ENCODE data around the gene SOX6. TPM values are rescaled to one million over a fixed set of nuclear protein-coding genes. Genes with fewer than 3 reads are reported as not detected.

The SOX6 gene
- total RNA-seq, 4 donors from 2014 or later = 1.7 to 3.6 (median 3.2) TPM

DNA sequence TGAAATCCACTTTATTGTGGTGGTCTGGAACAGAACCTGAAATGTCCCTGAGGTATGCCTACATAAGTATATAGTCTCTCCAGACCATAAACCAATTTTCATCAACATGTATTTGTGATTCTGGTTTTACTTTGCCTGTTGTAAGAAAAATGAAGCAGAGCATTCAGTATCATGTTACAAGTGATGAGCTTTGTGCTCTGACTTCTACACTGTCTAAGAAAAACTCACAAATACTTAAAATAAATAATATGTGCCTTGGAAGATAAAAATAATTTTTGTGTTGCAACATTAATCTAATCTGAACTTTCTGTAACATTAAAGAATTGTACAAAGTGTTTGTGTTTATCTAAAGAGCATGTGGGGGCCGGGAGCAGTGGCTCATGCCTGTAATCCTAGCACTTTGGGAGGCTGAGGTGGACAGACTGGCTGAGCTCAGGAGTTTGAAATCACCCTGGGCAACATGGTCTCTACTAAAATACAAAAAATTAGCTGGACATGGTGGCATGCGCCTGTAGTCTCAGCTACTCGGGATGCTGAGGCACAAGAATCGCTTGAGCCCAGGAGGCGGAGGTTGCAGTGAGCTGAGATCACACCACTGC is 219.5 kb downstream of the SOX6 start:
- H3K27ac ChIP-seq (replicated peaks in 1 of 4) = no peak overlapping the region
- H3K4me1 ChIP-seq = no peaks in the 10 kb centered on the region
- no peak overlapping the region for H3K4me3 ChIP-seq
- no peak for TF ChIP-seq POLR2AphosphoS5 (IDR thresholded peaks at IDR 0.05)
- TF ChIP-seq, protein P1, sequence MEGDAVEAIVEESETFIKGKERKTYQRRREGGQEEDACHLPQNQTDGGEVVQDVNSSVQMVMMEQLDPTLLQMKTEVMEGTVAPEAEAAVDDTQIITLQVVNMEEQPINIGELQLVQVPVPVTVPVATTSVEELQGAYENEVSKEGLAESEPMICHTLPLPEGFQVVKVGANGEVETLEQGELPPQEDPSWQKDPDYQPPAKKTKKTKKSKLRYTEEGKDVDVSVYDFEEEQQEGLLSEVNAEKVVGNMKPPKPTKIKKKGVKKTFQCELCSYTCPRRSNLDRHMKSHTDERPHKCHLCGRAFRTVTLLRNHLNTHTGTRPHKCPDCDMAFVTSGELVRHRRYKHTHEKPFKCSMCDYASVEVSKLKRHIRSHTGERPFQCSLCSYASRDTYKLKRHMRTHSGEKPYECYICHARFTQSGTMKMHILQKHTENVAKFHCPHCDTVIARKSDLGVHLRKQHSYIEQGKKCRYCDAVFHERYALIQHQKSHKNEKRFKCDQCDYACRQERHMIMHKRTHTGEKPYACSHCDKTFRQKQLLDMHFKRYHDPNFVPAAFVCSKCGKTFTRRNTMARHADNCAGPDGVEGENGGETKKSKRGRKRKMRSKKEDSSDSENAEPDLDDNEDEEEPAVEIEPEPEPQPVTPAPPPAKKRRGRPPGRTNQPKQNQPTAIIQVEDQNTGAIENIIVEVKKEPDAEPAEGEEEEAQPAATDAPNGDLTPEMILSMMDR (IDR thresholded peaks at IDR 0.05) = no peak
- no peak for TF ChIP-seq POLR2A (IDR thresholded peaks at IDR 0.05; ENCODE audit: low read depth)
- no peak for TF ChIP-seq EP300 (IDR thresholded peaks at IDR 0.05)
- no peaks in the 10 kb centered on the region for H3K27me3 ChIP-seq
- no peaks in the 10 kb centered on the region for H3K36me3 ChIP-seq
- WGBS = 75% methylated on average over 5 of the region's 5 CpGs
- peaks cover 0 to 10% (median 5%) of the 10 kb centered on the region in 4 donors for H3K9me3 ChIP-seq
- DNase-seq (ENCODE audit: extremely low spot score) = no peak
- intact Hi-C loops (cut with DNase I) = no loop called here

DNA sequence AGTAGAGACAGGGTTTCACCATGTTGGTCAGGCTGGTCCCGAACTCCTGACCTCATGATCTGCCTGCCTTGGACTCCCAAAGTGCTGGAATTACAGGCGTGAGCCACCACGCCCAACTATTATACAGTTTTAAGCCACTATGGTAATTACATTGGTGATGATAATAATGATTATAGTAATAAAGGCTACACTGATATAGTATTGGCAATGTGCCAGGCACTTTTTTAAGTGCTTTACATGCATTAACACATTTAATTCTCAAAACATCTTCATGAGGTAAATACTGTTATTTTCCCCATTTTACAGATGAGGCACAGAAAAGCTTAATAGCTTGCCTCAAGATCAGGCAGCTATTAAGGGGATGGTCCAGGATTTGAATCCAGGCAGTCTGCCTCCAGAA is 222.5 kb downstream of the SOX6 start:
- H3K4me1 ChIP-seq = no peaks in the 10 kb centered on the region
- 84% methylated on average over 3 of the region's 3 CpGs for WGBS
- intact Hi-C loops (cut with DNase I) = no loop called here
- H3K27ac ChIP-seq (replicated peaks in 1 of 4) = no peak overlapping the region
- DNase-seq (ENCODE audit: extremely low spot score) = no peak
- H3K9me3 ChIP-seq = peaks cover 0 to 10% (median 5%) of the 10 kb centered on the region in 4 donors
- H3K27me3 ChIP-seq = no peaks in the 10 kb centered on the region
- TF ChIP-seq EP300 (IDR thresholded peaks at IDR 0.05) = no peak
- no peak for TF ChIP-seq POLR2AphosphoS5 (IDR thresholded peaks at IDR 0.05)
- TF ChIP-seq POLR2A (IDR thresholded peaks at IDR 0.05; ENCODE audit: low read depth) = no peak
- TF ChIP-seq, protein P1 (IDR thresholded peaks at IDR 0.05) = no peak
- no peaks in the 10 kb centered on the region for H3K36me3 ChIP-seq
- no peak overlapping the region for H3K4me3 ChIP-seq

DNA sequence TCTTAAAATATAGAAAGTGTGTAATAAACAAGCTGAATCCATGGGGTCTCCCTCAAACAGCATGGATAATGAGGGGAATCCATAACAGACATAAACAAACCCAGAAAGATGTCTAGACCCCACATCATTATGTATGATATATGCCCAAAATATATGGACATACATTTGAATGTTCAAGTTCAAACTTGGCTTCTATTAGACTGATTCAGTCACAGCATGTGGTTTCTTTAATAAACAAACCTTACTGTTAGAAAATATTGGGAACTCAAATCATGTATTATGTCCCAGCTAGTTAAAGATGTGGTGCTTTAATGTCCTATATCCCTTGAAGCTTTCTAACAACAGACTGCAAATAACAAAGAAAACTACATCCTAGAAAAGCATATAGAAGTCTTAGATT is 228.6 kb downstream of the SOX6 start:
- H3K9me3 ChIP-seq = no peaks in the 10 kb centered on the region
- no peak overlapping the region for H3K4me3 ChIP-seq
- intact Hi-C loops (cut with DNase I) = no loop called here
- H3K4me1 ChIP-seq = no peaks in the 10 kb centered on the region
- TF ChIP-seq, protein P1 (IDR thresholded peaks at IDR 0.05) = no peak
- no peak for TF ChIP-seq EP300 (IDR thresholded peaks at IDR 0.05)
- no peak for TF ChIP-seq POLR2AphosphoS5 (IDR thresholded peaks at IDR 0.05)
- no peak for TF ChIP-seq POLR2A (IDR thresholded peaks at IDR 0.05; ENCODE audit: low read depth)
- no peak for DNase-seq (ENCODE audit: extremely low spot score)
- no peaks in the 10 kb centered on the region for H3K27me3 ChIP-seq
- no peaks in the 10 kb centered on the region for H3K36me3 ChIP-seq
- no peak overlapping the region for H3K27ac ChIP-seq (replicated peaks in 1 of 4)

DNA sequence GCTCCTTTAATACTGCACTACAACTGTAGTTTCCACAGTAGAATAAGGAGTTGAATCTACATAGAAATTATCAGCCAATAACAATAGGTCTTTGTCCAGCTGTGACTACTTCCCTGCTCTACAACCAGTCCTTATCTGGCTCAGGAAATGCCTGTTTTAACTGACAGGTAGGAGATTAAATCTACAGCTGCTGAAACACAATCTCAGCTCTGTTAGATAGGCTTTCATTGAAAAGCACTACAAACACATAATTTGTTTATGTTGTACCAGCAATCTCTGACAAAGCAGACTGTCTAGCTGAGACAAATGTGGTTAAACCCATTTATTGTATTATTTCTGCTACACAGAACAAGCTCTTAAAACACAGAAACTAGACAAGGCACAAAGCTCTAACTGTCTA is 230.0 kb downstream of the SOX6 start:
- Histone ChIP-seq H3K4me3 (no peak overlapping the region), H3K27me3 (no peaks in the 10 kb centered on the region), H3K36me3 (no peaks in the 10 kb centered on the region), H3K27ac (replicated peaks in 1 of 4) (no peak overlapping the region), H3K4me1 (no peaks in the 10 kb centered on the region), H3K9me3 (no peaks in the 10 kb centered on the region)
- intact Hi-C loops (cut with DNase I) = no loop called here
- DNase-seq (ENCODE audit: extremely low spot score) = no peak
- TF ChIP-seq POLR2AphosphoS5 (IDR thresholded peaks at IDR 0.05) (no peak), EP300 (IDR thresholded peaks at IDR 0.05) (no peak), POLR2A (IDR thresholded peaks at IDR 0.05; ENCODE audit: low read depth) (no peak)
- TF ChIP-seq, protein P1 (IDR thresholded peaks at IDR 0.05) = no peak

DNA sequence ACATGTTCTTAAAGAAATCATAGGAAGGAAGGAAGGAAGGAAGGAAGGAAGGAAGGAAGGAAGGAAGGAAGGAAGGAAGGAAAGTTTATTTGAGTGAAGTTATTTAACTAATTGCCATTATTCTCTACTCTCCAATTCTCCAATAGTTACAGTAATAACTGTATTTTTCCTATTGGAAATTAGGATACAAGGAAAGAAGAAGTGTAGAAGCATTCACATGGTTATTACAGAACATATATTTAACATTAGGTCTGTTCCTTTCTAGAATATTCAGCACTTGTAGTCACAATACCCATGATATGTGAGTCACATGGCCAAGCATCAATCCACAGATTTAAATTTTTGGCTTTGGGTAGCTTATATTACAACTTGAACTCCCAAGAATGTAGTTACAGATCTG is 230.6 kb downstream of the SOX6 start:
- Histone ChIP-seq H3K27ac (replicated peaks in 1 of 4) (no peak overlapping the region), H3K36me3 (no peaks in the 10 kb centered on the region), H3K9me3 (no peaks in the 10 kb centered on the region), H3K4me1 (no peaks in the 10 kb centered on the region), H3K27me3 (no peaks in the 10 kb centered on the region), H3K4me3 (no peak overlapping the region)
- intact Hi-C loops (cut with DNase I) = no loop called here
- TF ChIP-seq POLR2AphosphoS5 (IDR thresholded peaks at IDR 0.05) (no peak), POLR2A (IDR thresholded peaks at IDR 0.05; ENCODE audit: low read depth) (no peak), EP300 (IDR thresholded peaks at IDR 0.05) (no peak)
- TF ChIP-seq, protein P1 (IDR thresholded peaks at IDR 0.05) = no peak
- no peak for DNase-seq (ENCODE audit: extremely low spot score)

Data from esophagus muscularis mucosa (tissue), 4 donors.